Prostate gland (tissue), 2 donors: ENCODE data around the gene AURKA. TPM values are rescaled to one million over a fixed set of nuclear protein-coding genes. Genes with fewer than 3 reads are reported as not detected.
A peak's percentile ranks its signal among the peaks of the same experiment; 100 is the strongest.
"Not testable (repeated sequence)": the region's sequence is repeated elsewhere in the genome, so short reads cannot be mapped to it uniquely, and the experiment has no call there.

ENCODE experiments used
- DNase-seq: peaks from one replicate; pipeline ENCODE4 v3.0.0-alpha.2; 2019; ENCODE audit warnings: low spot score
- H3K27ac ChIP-seq, 2 donors: fragments of 200-600 bp; sonication (generic); 2 replicates each; pipeline ENCODE4 v1.5.1; 2017 to 2019
- H3K27me3 ChIP-seq: fragments of 200-600 bp; sonication (generic); replicated peaks from 2 replicates; pipeline ENCODE4 v1.5.1; 2019; ENCODE audit not compliant: insufficient read depth
- H3K36me3 ChIP-seq, 2 donors: fragments of 200-600 bp; sonication (generic); 1 replicate in 1 of 2; 2 replicates in 1 of 2; pipeline versions ENCODE4 v1.5.1 to v1.8.1; 2017 to 2019
- H3K4me1 ChIP-seq: fragments of 200-600 bp; sonication (generic); replicated peaks from 2 replicates; pipeline ENCODE4 v1.5.1; 2019
- H3K4me3 ChIP-seq, 2 donors: fragments of 200-600 bp; sonication (generic); 2 replicates each; pipeline ENCODE4 v1.5.1; 2017 to 2019
- H3K9me3 ChIP-seq: fragments of 200-600 bp; sonication (generic); 2 replicates; pipeline ENCODE4 v1.5.1; 2017
- POLR2A ChIP-seq: fragments of 450-650 bp; IDR thresholded peaks from one replicate; pipeline ENCODE4 v1.6.1; 2016; ENCODE audit warnings: antibody characterized with exemption, mild to moderate bottlenecking
- POLR2AphosphoS5 ChIP-seq: sonication (generic); formaldehyde crosslinking; IDR thresholded peaks from one replicate; pipeline ENCODE4 v1.6.1; 2017; ENCODE audit warnings: antibody characterized with exemption
- WGBS: methylation state at CpG from one replicate; pipeline ENCODE4 v1.1.5; 2018; 5-methylcytosine and 5-hydroxymethylcytosine counted together
- intact Hi-C: fragments of 100-400 bp; cut with DNase I; formaldehyde crosslinking; loops from one replicate; pipeline ENCODE4 v1.14.2; 2022
- total RNA-seq, 2 donors: library from RNA; depleted of rRNA; stranded (reverse); fragments of >200 nt; gene quantifications; one replicate each; pipeline ENCODE4 v1.1.0, GENCODE V29; 2016
- TF ChIP-seq, protein P1 (sequence below), 4 experiments: fragments of 200-600 bp in 2 of 4; fragments of 450-650 bp in 2 of 4; sonication (generic) in 2 of 4; IDR thresholded peaks; 1 replicate in 3 of 4; 2 replicates in 1 of 4; pipeline ENCODE4 v1.5.1; 2016 to 2019; ENCODE audit warnings: antibody characterized with exemption in 4 of 4, mild to moderate bottlenecking in 2 of 4, moderate library complexity in 2 of 4

The AURKA gene
- total RNA-seq, 2 donors from 2014 or later, result 2.6 to 9.9 TPM

DNA sequence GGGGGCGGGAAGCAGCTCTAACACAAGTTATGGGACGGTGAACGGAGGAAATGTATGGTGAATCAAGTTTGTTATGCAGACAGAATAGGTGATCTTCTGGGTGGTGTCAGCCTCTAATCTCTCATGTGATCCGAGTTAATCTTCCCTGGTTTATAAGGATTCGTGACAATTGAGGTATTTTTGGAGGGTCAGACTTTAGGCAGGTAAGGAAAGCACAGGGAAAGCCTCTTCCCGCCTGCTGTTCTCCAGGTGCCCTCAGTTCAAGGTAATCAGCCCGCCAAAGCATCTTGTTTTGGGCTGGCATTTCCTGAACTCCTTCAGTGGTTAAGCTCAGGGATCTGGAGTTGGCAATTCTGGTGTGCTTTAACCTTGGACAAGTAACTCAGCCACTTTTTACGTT lies 1.6 kb upstream of the AURKA start:
- no peak for DNase-seq
- no peaks in the 10 kb centered on the region for H3K4me1 ChIP-seq
- H3K27me3 ChIP-seq, result no peaks in the 10 kb centered on the region
- intact Hi-C loops, result loop anchor here (2.0 kb wide), 1 partner anchor 75 kb away; the partner anchor contains the start of gene RTF2
- no peak for TF ChIP-seq POLR2AphosphoS5
- TF ChIP-seq, protein P1, sequence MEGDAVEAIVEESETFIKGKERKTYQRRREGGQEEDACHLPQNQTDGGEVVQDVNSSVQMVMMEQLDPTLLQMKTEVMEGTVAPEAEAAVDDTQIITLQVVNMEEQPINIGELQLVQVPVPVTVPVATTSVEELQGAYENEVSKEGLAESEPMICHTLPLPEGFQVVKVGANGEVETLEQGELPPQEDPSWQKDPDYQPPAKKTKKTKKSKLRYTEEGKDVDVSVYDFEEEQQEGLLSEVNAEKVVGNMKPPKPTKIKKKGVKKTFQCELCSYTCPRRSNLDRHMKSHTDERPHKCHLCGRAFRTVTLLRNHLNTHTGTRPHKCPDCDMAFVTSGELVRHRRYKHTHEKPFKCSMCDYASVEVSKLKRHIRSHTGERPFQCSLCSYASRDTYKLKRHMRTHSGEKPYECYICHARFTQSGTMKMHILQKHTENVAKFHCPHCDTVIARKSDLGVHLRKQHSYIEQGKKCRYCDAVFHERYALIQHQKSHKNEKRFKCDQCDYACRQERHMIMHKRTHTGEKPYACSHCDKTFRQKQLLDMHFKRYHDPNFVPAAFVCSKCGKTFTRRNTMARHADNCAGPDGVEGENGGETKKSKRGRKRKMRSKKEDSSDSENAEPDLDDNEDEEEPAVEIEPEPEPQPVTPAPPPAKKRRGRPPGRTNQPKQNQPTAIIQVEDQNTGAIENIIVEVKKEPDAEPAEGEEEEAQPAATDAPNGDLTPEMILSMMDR (IDR thresholded peaks at IDR 0.05), result no peak
- TF ChIP-seq POLR2A, result no peak
- 49% methylated on average over 8 of the region's 8 CpGs for WGBS
- H3K36me3 ChIP-seq, result peaks cover 0 to 5% of the 10 kb centered on the region in 2 donors
- H3K27ac ChIP-seq, result peak overlapping the region in 1 of 2 donors; percentile 91
- peak overlapping the region in 1 of 2 donors; percentile 81 for H3K4me3 ChIP-seq
- H3K9me3 ChIP-seq, result no peaks in the 10 kb centered on the region

DNA sequence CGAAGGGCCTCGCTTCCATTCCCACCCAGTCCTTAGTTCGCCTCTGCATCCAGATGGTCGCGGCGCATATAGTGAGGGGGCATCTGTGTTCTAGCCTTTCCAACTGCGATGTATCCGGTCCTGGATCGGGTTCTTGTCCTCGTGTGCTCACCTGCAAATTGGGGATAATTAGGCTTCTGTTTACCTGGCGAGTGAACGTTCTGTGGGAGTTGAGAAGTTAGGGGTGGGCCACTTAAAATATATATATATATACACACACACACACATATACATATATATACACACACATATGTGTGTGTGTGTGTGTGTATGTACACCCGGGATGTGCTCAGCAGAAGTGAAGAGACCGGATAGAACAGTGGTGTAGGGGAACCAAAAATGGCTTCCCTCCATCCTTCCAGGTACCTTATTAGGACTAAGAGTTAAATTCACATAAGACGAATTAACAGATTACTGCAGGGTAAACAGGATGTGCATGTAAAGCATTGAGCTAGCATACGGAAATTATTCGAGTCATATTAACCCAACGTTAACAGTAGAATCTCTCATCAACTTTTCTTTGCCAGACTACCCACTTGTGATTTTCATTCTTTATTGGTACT lies 967 bp upstream of the AURKA start:
- peak overlapping the region; percentile 83 to 91 for H3K27ac ChIP-seq
- no peaks in the 10 kb centered on the region for H3K9me3 ChIP-seq
- no peak for DNase-seq
- H3K36me3 ChIP-seq, result peaks cover 0 to 5% of the 10 kb centered on the region in 2 donors
- H3K27me3 ChIP-seq, result no peaks in the 10 kb centered on the region
- H3K4me3 ChIP-seq, result peak overlapping the region; percentile 49 to 81
- no peaks in the 10 kb centered on the region for H3K4me1 ChIP-seq
- under 1% methylated on average over 18 of the region's 18 CpGs for WGBS
- intact Hi-C loops, result loop anchor here (1.0 to 2.0 kb wide), 2 partner anchors 35 to 76 kb away; partner anchors contain the start of genes FAM210B and RTF2
- no peak for TF ChIP-seq POLR2A
- TF ChIP-seq, protein P1 (IDR thresholded peaks at IDR 0.05), result no peak
- TF ChIP-seq POLR2AphosphoS5, result no peak

DNA sequence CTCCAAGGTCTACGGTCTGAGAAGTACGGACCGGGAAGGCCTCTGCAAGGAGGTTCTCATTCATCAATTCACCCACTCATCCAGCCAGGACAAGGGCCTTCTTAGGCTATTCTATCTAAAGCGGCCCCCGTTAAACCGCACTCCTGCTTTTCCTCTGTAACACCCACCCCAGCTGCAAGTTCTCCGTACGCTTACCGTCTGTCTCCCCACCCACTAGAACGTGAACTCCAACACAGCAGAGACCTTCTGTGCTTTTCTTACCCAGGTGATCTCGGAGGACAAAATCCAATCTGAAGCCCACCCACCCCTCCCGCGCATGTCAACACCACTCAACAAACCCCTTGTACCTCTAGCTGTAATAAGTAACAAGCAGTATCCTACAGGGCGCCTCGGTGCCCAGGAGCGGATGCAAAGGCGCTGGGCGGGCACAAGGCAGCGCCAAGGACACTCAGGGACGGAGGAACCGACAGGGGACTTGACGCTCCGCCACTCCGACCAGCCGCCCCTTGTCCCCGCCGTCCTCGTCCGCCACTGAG lies 351 bp downstream of the AURKA start:
- Histone ChIP-seq H3K27me3 (no peaks in the 10 kb centered on the region), H3K4me3 (peak overlapping the region; percentile 49 to 81), H3K36me3 (no peaks in the 10 kb centered on the region), H3K27ac (peak overlapping the region; percentile 83 to 91), H3K4me1 (no peaks in the 10 kb centered on the region), H3K9me3 (no peaks in the 10 kb centered on the region)
- intact Hi-C loops, result loop anchor here (1.0 to 2.0 kb wide), 2 partner anchors 33 to 77 kb away; partner anchors contain the start of genes FAM210B and RTF2
- under 1% methylated on average over 28 of the region's 29 CpGs for WGBS
- TF ChIP-seq, protein P1 (IDR thresholded peaks at IDR 0.05), result no peak
- no peak for TF ChIP-seq POLR2A
- no peak for TF ChIP-seq POLR2AphosphoS5
- no peak for DNase-seq

DNA sequence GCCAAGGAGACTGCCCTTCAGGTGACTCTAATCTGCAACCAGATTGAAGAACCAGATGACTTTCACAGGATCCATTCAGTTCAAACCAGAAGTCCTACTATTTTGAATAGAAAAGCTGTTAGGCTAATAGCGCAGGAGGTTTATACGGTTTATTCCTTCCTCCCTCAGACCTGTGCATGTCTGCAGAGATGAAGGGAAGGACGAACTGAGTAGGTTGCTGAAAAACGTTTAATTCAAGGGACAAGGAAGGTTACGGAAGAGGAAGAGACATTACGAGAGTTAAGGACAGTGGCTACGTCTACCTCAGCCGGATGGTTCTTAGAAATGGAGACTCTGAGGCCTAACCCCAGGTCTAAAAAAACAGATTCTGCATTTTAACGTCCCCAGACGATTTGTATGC lies 978 bp downstream of the AURKA start:
- TF ChIP-seq, protein P1 (IDR thresholded peaks at IDR 0.05), result no peak
- TF ChIP-seq POLR2A, result no peak
- TF ChIP-seq POLR2AphosphoS5, result no peak
- H3K4me3 ChIP-seq, result no peak overlapping the region
- no peak for DNase-seq

DNA sequence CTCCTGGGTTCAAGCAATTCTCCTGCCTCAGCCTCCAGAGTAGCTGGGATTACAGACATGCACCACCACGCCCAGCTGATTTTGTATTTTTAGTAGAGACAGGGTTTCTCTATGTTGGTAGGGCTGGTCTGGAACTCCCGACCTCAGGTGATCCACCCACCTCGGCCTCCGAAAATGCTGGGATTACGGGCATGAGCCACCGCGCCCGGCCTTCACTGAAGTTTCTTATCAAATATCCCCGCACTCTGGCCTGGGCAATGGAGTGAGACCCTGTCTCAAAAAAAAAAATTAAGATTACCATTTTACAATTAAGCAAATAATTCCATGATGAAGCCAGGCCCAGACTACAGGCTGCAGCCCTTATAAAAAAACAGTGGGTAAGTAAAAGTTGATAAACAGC lies 1.6 kb downstream of the AURKA start:
- H3K27me3 ChIP-seq, H3K27ac ChIP-seq, H3K4me3 ChIP-seq, intact Hi-C loops, DNase-seq, H3K4me1 ChIP-seq, H3K9me3 ChIP-seq, H3K36me3 ChIP-seq: not testable (repeated sequence)
- 94% methylated on average over 9 of the region's 9 CpGs for WGBS

More for the DNA sequence above, 978 bp downstream of the AURKA start:
- H3K4me1 ChIP-seq, result no peaks in the 10 kb centered on the region
- WGBS, result 20% methylated on average over 10 of the region's 10 CpGs
- H3K27me3 ChIP-seq, result no peaks in the 10 kb centered on the region
- H3K36me3 ChIP-seq, result no peaks in the 10 kb centered on the region
- H3K9me3 ChIP-seq, result no peaks in the 10 kb centered on the region
- intact Hi-C loops, result no loop called here
- no peak overlapping the region for H3K27ac ChIP-seq
